ENCODE data around the gene SIRT1.
A peak's percentile ranks its signal among the peaks of the same experiment; 100 is the strongest.

SIRT1 gene

GRCh38 chr10:67841737-67842136, 42.7 kb upstream of the SIRT1 start:
- DNase-seq (ENCODE audit: low read depth), result no peak
- no peak overlapping the region for H3K4me3 ChIP-seq (ENCODE audit: control insufficient read depth, low read depth, low read length)
- TF ChIP-seq CTCF (IDR thresholded peaks at IDR 0.05; ENCODE audit: control insufficient read depth, insufficient read depth, low read depth, low read length, missing control alignments), result no peak

- no peak for DNase-seq (ENCODE audit: low read depth)
- TF ChIP-seq CTCF (IDR thresholded peaks at IDR 0.05; ENCODE audit: control insufficient read depth, insufficient read depth, low read depth, low read length, missing control alignments), result no peak
- no peak overlapping the region for H3K4me3 ChIP-seq (ENCODE audit: control insufficient read depth, low read depth, low read length)
Observed at GRCh38 chr10:67843284-67843683, 41.2 kb upstream of the SIRT1 start.

- H3K4me3 ChIP-seq (ENCODE audit: control insufficient read depth, low read depth, low read length), result peak overlapping the region; percentile 55
- DNase-seq (ENCODE audit: low read depth), result peak; percentile 80
- no peak for TF ChIP-seq CTCF (IDR thresholded peaks at IDR 0.05; ENCODE audit: control insufficient read depth, insufficient read depth, low read depth, low read length, missing control alignments)
Observed at GRCh38 chr10:67849331-67850011, 35.0 kb upstream of the SIRT1 start.

GRCh38 chr10:67851186-67851585, 33.3 kb upstream of the SIRT1 start:
- no peak overlapping the region for H3K4me3 ChIP-seq (ENCODE audit: control insufficient read depth, low read depth, low read length)
- no peak for TF ChIP-seq CTCF (IDR thresholded peaks at IDR 0.05; ENCODE audit: control insufficient read depth, insufficient read depth, low read depth, low read length, missing control alignments)
- DNase-seq (ENCODE audit: low read depth), result no peak

- DNase-seq (ENCODE audit: low read depth), result no peak
- no peak overlapping the region for H3K4me3 ChIP-seq (ENCODE audit: control insufficient read depth, low read depth, low read length)
- TF ChIP-seq CTCF (IDR thresholded peaks at IDR 0.05; ENCODE audit: control insufficient read depth, insufficient read depth, low read depth, low read length, missing control alignments), result no peak
Observed at GRCh38 chr10:67852761-67853160, 31.7 kb upstream of the SIRT1 start.

GRCh38 chr10:67853512-67853911, 30.9 kb upstream of the SIRT1 start:
- no peak for TF ChIP-seq CTCF (IDR thresholded peaks at IDR 0.05; ENCODE audit: control insufficient read depth, insufficient read depth, low read depth, low read length, missing control alignments)
- no peak for DNase-seq (ENCODE audit: low read depth)
- no peak overlapping the region for H3K4me3 ChIP-seq (ENCODE audit: control insufficient read depth, low read depth, low read length)
